GM23338 (cell line): ENCODE measurements around the gene C14orf180. TPM values are rescaled to one million over a fixed set of nuclear protein-coding genes. Genes with fewer than 3 reads are reported as not detected.

ENCODE experiments used
- ATAC-seq: fragments of 200-7000 bp; cut with Tn5 transposase; 3 replicates; pipeline ENCODE4 v1.9.1; 2020
- DNase-seq: peaks from one replicate; pipeline ENCODE4 v3.0.0-alpha.2; 2015; ENCODE audit warnings: low spot score
- H2AFZ ChIP-seq: fragments of 200-600 bp; sonication (generic); 2 replicates; pipeline ENCODE4 v1.8.0; 2016; ENCODE audit warnings: antibody characterized with exemption, mild to moderate bottlenecking, moderate library complexity
- H3F3A ChIP-seq: fragments of 200-600 bp; sonication (generic); replicated peaks from 2 replicates; pipeline ENCODE4 v1.8.0; 2017; ENCODE audit warnings: antibody characterized with exemption, mixed run types, low read depth
- H3K27ac ChIP-seq: fragments of 200-600 bp; sonication (generic); 2 replicates; pipeline ENCODE4 v1.6.1; 2016; ENCODE audit warnings: low read depth
- H3K27me3 ChIP-seq: fragments of 200-600 bp; sonication (generic); 2 replicates; pipeline ENCODE4 v1.8.0; 2016; ENCODE audit warnings: mild to moderate bottlenecking, mixed run types, moderate library complexity; ENCODE audit not compliant: insufficient read depth
- H3K36me3 ChIP-seq: fragments of 200-600 bp; sonication (generic); 2 replicates; pipeline ENCODE4 v1.8.0; 2016; ENCODE audit warnings: mild to moderate bottlenecking; ENCODE audit not compliant: insufficient read depth
- H3K4me1 ChIP-seq: fragments of 200-600 bp; sonication (generic); 2 replicates; pipeline ENCODE4 v1.8.0; 2016; ENCODE audit warnings: mild to moderate bottlenecking, moderate library complexity; ENCODE audit not compliant: insufficient read depth
- H3K4me2 ChIP-seq: fragments of 200-600 bp; sonication (generic); 2 replicates; pipeline ENCODE4 v1.7.1; 2017; ENCODE audit warnings: mixed run types
- H3K4me3 ChIP-seq: fragments of 200-600 bp; sonication (generic); 2 replicates; pipeline ENCODE4 v1.6.1; 2016; ENCODE audit warnings: mixed run types
- H3K79me2 ChIP-seq: fragments of 200-600 bp; sonication (generic); replicated peaks from 2 replicates; pipeline ENCODE4 v1.8.0; 2017; ENCODE audit warnings: mild to moderate bottlenecking; ENCODE audit not compliant: insufficient read depth
- H3K9me2 ChIP-seq: fragments of 200-600 bp; sonication (generic); 2 replicates; pipeline ENCODE4 v1.8.0; 2017; ENCODE audit not compliant: insufficient read depth
- H4K20me1 ChIP-seq: fragments of 200-600 bp; sonication (generic); replicated peaks from 2 replicates; pipeline ENCODE4 v1.8.0; 2017; ENCODE audit warnings: mild to moderate bottlenecking; ENCODE audit not compliant: insufficient read depth
- H3K27ac Mint-ChIP-seq: 2 replicates; pipeline ENCODE4 v1.8.0; 2020; ENCODE audit warnings: inconsistent platforms, mild to moderate bottlenecking, moderate library complexity, mixed read lengths
- H3K27me3 Mint-ChIP-seq: 3 replicates; pipeline ENCODE4 v1.8.0; 2022; ENCODE audit warnings: low read depth, mild to moderate bottlenecking, moderate library complexity, mixed read lengths, inconsistent platforms; ENCODE audit not compliant: insufficient read depth, poor library complexity
- H3K36me3 Mint-ChIP-seq: 3 replicates; pipeline ENCODE4 v1.8.0; 2021; ENCODE audit warnings: low read depth, mild to moderate bottlenecking, inconsistent platforms, moderate library complexity, mixed read lengths
- H3K4me1 Mint-ChIP-seq: 3 replicates; pipeline ENCODE4 v1.8.0; 2020; ENCODE audit warnings: mild to moderate bottlenecking, inconsistent platforms, mixed read lengths
- H3K4me3 Mint-ChIP-seq: 3 replicates; pipeline ENCODE4 v1.8.0; 2021; ENCODE audit warnings: moderate library complexity, mild to moderate bottlenecking, inconsistent platforms, mixed read lengths
- H3K9me3 Mint-ChIP-seq: 3 replicates; pipeline ENCODE4 v1.8.0; 2020; ENCODE audit warnings: moderate library complexity, mild to moderate bottlenecking, inconsistent platforms, mixed read lengths
- CREB1 ChIP-seq: fragments of 250-450 bp; sonication (Bioruptor Pico); IDR thresholded peaks from 2 replicates; pipeline ENCODE4 v1.5.0; 2020; ENCODE audit warnings: low read depth, mild to moderate bottlenecking, moderate library complexity
- CTCF ChIP-seq, 2 experiments: fragments of 200-600 bp in 1 of 2; sonication (generic) in 1 of 2; conservative IDR thresholded peaks; 2 replicates each; pipeline versions ENCODE4 v1.5.1 to v1.6.1; 2016 to 2017; ENCODE audit warnings: antibody characterized with exemption in 2 of 2, low read depth in 2 of 2, mild to moderate bottlenecking in 2 of 2, moderate library complexity in 1 of 2
- ETS1 ChIP-seq: IDR thresholded peaks from 2 replicates; pipeline ENCODE4 v1.6.1; 2016; ENCODE audit warnings: antibody characterized with exemption
- EZH2phosphoT487 ChIP-seq: fragments of 200-600 bp; sonication (generic); IDR thresholded peaks from one replicate; pipeline ENCODE4 v1.8.1; 2018; ENCODE audit warnings: antibody characterized with exemption; ENCODE audit not compliant: unreplicated experiment
- JUNB ChIP-seq: IDR thresholded peaks from one replicate; pipeline ENCODE4 v1.6.1; 2016; ENCODE audit warnings: antibody characterized with exemption; ENCODE audit not compliant: unreplicated experiment
- POLR2AphosphoS5 ChIP-seq: IDR thresholded peaks from 2 replicates; pipeline ENCODE4 v1.6.1; 2016; ENCODE audit warnings: antibody characterized with exemption, low read depth
- STAT1 ChIP-seq: IDR thresholded peaks from one replicate; pipeline ENCODE4 v1.6.1; 2016; ENCODE audit warnings: antibody characterized with exemption; ENCODE audit not compliant: unreplicated experiment
- ZNF114 ChIP-seq: fragments of 250-450 bp; sonication (Bioruptor Pico); IDR thresholded peaks from 2 replicates; pipeline ENCODE4 v1.5.0; 2020; ENCODE audit warnings: mild to moderate bottlenecking, moderate library complexity
- ZNF331 ChIP-seq: fragments of 250-450 bp; sonication (Bioruptor Pico); IDR thresholded peaks from 2 replicates; pipeline ENCODE4 v1.5.0; 2020; ENCODE audit warnings: low read depth, mild to moderate bottlenecking, moderate library complexity
- polyA plus RNA-seq: library from polyadenylated mRNA; unstranded; fragments of >200 nt; fragmentation: Nextera tagmentation; extraction: Ambion mirVana; gene quantifications from 2 replicates; pipeline ENCODE4 v1.2.1, GENCODE V29; 2016
- total RNA-seq: library from RNA; depleted of rRNA; stranded (reverse); fragments of >200 nt; shearing (Covaris generic); gene quantifications from 2 replicates; pipeline ENCODE4 v1.2.3, GENCODE V29; 2014
- TF ChIP-seq, protein P1 (sequence below): IDR thresholded peaks from one replicate; pipeline ENCODE4 v1.6.1; 2018; ENCODE audit warnings: antibody characterized with exemption; ENCODE audit not compliant: unreplicated experiment
- TF ChIP-seq, protein P2 (sequence below): fragments of 250-450 bp; sonication (Bioruptor Pico); IDR thresholded peaks from 2 replicates; pipeline ENCODE4 v1.5.0; 2020; ENCODE audit warnings: mild to moderate bottlenecking, moderate library complexity

Gene C14orf180
- total and polyA plus RNA-seq, 2 experiments from 2014 or later: not detected

GRCh38 chr14:104545942-104546501 is 33.5 kb upstream of the C14orf180 start:
- Histone ChIP-seq H3K27ac (no peak overlapping the region), H3K4me2 (no peak overlapping the region), H2AFZ (no peak overlapping the region), H3K36me3 (no peaks in the 10 kb centered on the region), H3K9me2 (no peaks in the 10 kb centered on the region), H4K20me1 (no peaks in the 10 kb centered on the region), H3K27me3 (no peaks in the 10 kb centered on the region), H3K4me1 (no peaks in the 10 kb centered on the region), H3K4me3 (no peak overlapping the region), H3K79me2 (no peaks in the 10 kb centered on the region), H3F3A (no peaks in the 10 kb centered on the region)
- Mint-ChIP-seq H3K36me3 (no peaks in the 10 kb centered on the region), H3K27me3 (peaks cover 4% of the 10 kb centered on the region), H3K4me1 (peaks cover 19% of the 10 kb centered on the region), H3K27ac (no peak overlapping the region), H3K4me3 (no peak overlapping the region), H3K9me3 (no peaks in the 10 kb centered on the region)
- DNase-seq: no peak
- ATAC-seq: no peak
- TF ChIP-seq EZH2phosphoT487: no peak
- TF ChIP-seq CTCF (conservative IDR thresholded peaks at IDR 0.05; ENCODE audit: low read depth in 2 of 2): no peak
- no peak for TF ChIP-seq ZNF114 (CRISPR knock-in tag)
- no peak for TF ChIP-seq ETS1
- no peak for TF ChIP-seq JUNB
- TF ChIP-seq POLR2AphosphoS5: no peak
- TF ChIP-seq, protein P1, sequence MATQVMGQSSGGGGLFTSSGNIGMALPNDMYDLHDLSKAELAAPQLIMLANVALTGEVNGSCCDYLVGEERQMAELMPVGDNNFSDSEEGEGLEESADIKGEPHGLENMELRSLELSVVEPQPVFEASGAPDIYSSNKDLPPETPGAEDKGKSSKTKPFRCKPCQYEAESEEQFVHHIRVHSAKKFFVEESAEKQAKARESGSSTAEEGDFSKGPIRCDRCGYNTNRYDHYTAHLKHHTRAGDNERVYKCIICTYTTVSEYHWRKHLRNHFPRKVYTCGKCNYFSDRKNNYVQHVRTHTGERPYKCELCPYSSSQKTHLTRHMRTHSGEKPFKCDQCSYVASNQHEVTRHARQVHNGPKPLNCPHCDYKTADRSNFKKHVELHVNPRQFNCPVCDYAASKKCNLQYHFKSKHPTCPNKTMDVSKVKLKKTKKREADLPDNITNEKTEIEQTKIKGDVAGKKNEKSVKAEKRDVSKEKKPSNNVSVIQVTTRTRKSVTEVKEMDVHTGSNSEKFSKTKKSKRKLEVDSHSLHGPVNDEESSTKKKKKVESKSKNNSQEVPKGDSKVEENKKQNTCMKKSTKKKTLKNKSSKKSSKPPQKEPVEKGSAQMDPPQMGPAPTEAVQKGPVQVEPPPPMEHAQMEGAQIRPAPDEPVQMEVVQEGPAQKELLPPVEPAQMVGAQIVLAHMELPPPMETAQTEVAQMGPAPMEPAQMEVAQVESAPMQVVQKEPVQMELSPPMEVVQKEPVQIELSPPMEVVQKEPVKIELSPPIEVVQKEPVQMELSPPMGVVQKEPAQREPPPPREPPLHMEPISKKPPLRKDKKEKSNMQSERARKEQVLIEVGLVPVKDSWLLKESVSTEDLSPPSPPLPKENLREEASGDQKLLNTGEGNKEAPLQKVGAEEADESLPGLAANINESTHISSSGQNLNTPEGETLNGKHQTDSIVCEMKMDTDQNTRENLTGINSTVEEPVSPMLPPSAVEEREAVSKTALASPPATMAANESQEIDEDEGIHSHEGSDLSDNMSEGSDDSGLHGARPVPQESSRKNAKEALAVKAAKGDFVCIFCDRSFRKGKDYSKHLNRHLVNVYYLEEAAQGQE: no peak
- no peak for TF ChIP-seq ZNF331 (CRISPR knock-in tag)
- no peak for TF ChIP-seq STAT1
- no peak for TF ChIP-seq CREB1
- TF ChIP-seq, protein P2, sequence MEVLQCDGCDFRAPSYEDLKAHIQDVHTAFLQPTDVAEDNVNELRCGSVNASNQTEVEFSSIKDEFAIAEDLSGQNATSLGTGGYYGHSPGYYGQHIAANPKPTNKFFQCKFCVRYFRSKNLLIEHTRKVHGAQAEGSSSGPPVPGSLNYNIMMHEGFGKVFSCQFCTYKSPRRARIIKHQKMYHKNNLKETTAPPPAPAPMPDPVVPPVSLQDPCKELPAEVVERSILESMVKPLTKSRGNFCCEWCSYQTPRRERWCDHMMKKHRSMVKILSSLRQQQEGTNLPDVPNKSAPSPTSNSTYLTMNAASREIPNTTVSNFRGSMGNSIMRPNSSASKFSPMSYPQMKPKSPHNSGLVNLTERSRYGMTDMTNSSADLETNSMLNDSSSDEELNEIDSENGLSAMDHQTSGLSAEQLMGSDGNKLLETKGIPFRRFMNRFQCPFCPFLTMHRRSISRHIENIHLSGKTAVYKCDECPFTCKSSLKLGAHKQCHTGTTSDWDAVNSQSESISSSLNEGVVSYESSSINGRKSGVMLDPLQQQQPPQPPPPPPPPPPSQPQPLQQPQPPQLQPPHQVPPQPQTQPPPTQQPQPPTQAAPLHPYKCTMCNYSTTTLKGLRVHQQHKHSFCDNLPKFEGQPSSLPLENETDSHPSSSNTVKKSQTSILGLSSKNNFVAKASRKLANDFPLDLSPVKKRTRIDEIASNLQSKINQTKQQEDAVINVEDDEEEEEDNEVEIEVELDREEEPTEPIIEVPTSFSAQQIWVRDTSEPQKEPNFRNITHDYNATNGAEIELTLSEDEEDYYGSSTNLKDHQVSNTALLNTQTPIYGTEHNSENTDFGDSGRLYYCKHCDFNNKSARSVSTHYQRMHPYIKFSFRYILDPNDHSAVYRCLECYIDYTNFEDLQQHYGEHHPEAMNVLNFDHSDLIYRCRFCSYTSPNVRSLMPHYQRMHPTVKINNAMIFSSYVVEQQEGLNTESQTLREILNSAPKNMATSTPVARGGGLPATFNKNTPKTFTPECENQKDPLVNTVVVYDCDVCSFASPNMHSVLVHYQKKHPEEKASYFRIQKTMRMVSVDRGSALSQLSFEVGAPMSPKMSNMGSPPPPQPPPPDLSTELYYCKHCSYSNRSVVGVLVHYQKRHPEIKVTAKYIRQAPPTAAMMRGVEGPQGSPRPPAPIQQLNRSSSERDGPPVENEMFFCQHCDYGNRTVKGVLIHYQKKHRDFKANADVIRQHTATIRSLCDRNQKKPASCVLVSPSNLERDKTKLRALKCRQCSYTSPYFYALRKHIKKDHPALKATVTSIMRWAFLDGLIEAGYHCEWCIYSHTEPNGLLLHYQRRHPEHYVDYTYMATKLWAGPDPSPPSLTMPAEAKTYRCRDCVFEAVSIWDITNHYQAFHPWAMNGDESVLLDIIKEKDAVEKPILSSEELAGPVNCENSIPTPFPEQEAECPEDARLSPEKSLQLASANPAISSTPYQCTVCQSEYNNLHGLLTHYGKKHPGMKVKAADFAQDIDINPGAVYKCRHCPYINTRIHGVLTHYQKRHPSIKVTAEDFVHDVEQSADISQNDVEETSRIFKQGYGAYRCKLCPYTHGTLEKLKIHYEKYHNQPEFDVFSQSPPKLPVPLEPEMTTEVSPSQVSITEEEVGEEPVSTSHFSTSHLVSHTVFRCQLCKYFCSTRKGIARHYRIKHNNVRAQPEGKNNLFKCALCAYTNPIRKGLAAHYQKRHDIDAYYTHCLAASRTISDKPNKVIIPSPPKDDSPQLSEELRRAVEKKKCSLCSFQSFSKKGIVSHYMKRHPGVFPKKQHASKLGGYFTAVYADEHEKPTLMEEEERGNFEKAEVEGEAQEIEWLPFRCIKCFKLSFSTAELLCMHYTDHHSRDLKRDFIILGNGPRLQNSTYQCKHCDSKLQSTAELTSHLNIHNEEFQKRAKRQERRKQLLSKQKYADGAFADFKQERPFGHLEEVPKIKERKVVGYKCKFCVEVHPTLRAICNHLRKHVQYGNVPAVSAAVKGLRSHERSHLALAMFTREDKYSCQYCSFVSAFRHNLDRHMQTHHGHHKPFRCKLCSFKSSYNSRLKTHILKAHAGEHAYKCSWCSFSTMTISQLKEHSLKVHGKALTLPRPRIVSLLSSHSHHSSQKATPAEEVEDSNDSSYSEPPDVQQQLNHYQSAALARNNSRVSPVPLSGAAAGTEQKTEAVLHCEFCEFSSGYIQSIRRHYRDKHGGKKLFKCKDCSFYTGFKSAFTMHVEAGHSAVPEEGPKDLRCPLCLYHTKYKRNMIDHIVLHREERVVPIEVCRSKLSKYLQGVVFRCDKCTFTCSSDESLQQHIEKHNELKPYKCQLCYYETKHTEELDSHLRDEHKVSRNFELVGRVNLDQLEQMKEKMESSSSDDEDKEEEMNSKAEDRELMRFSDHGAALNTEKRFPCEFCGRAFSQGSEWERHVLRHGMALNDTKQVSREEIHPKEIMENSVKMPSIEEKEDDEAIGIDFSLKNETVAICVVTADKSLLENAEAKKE (CRISPR knock-in tag): no peak
